GM18520 (cell line): ENCODE measurements around the gene REC114.
"Not testable (repeated sequence)": the region's sequence is repeated elsewhere in the genome, so short reads cannot be mapped to it uniquely, and the experiment has no call there.

Experiments
- ATAC-seq: cut with Tn5 transposase; IDR thresholded peaks from one replicate; pipeline ENCODE4 v1.9.1; 2021; ENCODE audit not compliant: unreplicated experiment

REC114 gene

DNA sequence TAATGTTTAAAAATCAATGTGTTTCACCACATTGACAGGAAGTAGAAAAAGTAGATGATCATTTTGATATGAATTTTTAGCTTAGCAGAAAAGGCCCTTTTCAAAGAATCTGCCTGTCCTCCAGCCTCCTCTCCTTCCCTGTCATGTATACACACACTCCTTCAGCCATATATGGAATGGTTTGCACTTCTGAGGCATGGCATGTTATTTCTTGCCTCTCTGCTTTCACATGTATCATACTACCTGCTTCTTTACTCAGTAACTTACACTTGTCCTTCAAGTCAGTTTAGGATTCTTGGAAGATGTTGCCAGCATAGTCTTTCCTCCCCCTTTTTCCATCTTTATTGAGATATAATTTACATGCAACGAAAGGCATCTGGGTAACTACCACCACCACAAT lies 79.0 kb downstream of the REC114 start:
- ATAC-seq: no peak

DNA sequence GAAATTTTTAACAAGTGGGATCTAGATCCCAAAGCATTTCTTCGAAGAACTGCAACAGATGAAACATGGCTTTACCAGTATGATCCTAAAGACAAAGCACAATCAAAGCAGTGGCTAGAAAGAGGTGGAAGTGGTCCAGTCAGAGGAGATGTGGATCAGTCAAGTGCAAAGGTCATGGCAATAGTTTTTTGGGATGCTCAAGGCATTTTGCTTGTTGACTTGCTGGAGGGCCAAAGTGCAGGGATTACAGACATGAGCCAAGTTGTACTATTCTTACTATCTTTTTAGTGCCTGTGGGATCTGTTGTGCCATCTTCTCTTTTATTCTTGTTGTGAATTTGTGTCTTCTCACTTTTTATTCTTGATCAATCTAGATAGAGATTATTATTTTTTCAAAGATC lies 82.0 kb downstream of the REC114 start:
- no peak for ATAC-seq

DNA sequence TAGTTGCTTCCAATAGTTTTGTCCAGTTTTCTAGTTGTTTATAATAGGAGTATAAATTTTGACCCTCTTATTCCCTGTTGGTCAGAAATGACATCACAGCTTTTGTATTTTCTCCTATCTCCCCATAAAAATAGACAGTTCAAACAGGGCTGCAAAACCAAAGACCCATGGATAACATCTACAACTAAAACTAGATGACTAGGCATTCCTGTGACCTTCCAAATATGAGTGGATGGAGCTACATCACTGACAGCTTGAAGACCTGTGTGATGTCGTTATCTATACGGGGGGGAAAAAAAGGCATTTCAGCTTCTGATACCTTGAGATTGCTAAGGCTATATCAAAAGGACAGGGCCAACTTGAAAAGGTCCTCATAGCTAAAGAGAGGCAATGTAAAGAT lies 84.6 kb downstream of the REC114 start:
- no peak for ATAC-seq

DNA sequence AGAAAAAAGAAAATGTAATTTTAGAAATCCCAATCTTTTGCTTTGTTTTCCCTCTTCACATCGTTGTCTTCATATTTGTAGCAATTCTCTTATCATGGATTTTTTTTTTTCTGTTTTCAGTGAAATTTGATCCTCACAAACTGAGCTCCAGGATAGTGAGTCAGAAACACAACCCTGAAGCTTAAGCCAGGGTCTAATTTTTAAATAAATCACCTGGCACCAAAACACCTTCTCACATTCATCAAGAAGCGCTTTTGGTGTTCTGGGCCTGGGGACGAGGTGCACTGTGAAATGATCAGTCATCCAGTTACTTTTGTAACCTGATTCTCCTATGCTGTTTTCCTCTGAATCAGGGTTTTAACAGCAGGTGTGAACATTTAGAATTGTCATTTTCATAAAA lies 87.7 kb downstream of the REC114 start:
- no peak for ATAC-seq

DNA sequence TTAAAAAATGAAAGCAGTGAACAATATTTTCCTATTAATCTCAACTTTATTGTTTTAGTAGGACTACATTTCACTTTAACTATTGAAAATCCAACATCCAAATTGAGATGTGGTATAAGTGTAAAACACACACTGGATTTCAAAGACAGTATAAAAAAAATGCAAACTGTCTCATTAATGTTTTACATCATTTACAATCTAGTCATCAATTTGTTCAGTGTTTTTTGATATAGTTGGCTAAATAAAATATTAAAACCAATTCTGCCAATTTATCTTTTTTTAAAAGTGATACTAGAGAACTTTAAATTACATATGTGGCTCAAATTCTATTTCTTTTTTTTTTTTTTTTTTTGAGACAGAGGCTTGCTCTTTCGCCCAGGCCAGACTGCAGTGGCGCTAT lies 95.2 kb downstream of the REC114 start:
- ATAC-seq: no peak

DNA sequence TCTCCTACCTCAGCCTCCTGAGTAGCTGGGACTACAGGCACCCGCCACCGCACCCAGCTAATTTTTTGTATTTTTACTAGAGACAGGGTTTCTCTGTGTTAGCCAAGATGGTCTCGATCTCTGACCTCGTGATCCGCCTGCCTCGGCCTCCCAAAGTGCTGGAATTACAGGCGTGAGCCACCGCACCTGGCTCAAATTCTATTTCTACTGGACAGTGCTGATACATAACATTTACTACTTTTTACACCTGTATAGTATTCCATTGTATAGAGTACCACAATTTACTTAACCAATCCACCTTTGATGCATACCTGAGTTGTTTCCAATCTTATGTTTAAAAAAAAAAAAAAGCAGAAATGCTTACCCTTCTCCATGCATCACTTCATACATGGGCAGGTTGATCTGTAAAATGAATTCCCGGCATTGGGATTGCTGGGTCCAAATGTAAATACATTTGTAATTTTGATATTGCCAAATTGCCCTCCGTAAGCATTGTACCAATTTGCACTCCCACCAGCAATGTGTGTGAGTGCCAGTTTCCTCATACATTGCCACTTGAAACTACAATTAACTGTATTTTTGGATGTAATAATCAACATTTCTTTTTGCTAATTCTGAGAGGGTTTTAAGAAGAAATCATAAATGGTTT lies 95.7 kb downstream of the REC114 start:
- ATAC-seq: no peak

- ATAC-seq: no peak
These were observed 96.5 kb downstream of the REC114 start for GRCh38 chr15:73539212-73540128.

DNA sequence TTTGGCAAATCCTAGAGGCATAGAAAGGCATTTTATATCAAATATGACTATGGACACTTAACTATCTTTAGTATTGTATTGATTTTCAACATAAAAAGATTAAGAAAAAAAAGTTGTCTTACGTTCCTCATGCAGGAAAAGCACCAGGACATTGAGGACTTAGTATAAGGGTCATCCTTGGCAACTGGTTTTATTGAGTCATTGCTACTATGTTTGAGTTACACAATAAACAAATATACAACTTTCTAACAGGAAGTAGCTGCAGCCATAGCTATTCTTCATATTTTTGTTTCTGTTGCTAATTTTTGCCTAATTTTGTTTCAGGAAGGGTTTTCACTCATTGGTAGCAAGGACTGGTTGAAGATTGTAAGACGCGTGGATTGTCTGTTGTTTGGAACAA lies 97.2 kb downstream of the REC114 start:
- no peak for ATAC-seq

GRCh38 chr15:73541479-73541878 lies 98.5 kb downstream of the REC114 start:
- ATAC-seq: no peak

GRCh38 chr15:73548925-73549324 lies 106.0 kb downstream of the REC114 start:
- not testable (repeated sequence) for ATAC-seq

GRCh38 chr15:73550190-73550589 lies 107.2 kb downstream of the REC114 start:
- no peak for ATAC-seq

DNA sequence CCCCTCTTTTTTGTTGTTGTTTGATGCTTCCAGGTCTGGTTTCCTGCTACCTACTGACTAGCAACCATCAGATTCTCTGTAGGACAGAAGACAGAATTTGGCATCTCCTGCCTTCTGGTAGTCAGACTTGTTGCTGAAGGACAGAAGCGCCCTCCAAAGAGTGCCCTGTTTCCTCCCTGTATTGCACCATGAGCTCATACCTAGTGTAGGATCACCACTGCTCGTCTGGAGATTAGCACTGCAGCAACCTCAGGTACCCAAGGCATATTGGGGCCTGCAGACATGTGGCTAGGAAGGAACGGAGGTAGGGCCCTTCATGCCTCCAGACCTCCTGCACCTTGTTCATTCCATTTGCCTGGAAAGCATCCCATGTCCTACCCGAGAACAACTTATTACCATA lies 112.1 kb downstream of the REC114 start:
- ATAC-seq: no peak

- ATAC-seq: no peak
These were observed 115.6 kb downstream of the REC114 start for GRCh38 chr15:73558529-73558928.

GRCh38 chr15:73560501-73561117 lies 117.6 kb downstream of the REC114 start:
- no peak for ATAC-seq

DNA sequence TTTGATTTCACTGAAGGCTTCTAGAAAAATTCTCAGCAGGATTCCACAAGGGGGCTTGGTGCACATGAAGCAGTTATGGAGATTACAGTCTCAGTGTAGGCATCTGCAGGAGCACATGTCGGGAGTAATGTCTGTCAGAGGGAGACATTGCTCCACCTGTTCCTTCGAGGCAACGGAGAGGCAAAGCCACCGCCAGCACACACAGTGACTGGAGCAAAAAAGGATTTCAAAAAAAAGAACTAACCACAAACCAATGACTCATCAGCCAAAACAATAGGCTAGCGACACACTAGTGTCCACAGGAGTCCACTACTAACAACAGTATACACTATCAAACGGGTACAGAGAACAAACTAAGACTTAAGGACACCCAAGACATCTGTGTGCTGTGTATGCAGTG lies 121.3 kb downstream of the REC114 start:
- ATAC-seq: no peak

DNA sequence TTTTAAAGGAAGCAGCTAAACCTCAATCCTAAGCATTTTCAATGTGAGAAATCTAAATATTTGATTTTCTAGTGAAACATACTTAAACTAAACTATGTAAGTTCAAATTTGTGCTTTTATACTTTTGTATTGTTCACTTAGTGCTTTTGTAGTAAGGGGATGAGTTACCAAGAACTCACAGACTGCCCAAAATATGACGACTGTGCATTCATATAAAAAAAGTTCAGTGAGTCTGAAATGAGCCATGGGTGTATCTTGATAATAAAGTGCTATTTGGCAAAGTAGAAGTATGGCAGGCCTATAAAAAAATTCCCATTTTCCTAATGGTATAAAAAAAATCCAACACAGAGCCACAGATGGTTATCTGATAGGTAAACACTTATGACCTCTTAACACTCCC lies 124.1 kb downstream of the REC114 start:
- ATAC-seq: no peak

DNA sequence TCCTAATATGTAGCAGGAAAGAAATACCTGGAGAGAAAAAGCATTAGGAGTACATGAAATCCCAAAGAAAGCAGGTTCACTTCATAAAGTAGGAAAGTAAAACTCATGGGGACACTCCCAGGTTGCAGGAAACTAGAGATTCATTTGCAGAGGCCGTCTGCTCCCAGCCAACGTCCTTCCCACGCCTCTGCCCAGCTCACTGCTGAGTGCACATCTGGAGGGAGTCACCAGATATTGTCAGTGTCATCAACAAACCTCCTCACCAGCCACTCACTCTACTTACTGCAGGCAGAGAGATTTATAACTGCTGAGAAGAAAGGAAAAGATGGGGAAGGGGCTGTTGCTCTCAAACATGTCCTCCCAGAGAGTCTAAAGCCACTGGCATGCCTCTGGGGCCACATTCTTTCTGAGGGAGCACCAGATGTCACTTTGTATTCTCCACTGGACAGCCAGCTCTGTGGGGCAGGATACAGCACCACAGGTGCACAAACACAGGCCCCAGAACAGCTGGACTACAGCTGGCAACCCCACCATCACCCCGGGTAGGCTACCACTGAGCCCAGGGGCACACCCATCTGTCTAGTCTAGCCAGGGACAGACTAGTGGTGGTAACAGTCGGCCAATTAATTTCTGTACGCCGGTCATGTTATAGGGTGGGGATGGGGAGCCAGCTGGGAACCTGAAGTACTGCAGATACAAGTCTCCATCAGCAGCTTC lies 125.8 kb downstream of the REC114 start:
- ATAC-seq: no peak

- no peak for ATAC-seq
These were observed 126.4 kb downstream of the REC114 start for GRCh38 chr15:73569361-73569760.

GRCh38 chr15:73570355-73571032 lies 127.5 kb downstream of the REC114 start:
- ATAC-seq: no peak

DNA sequence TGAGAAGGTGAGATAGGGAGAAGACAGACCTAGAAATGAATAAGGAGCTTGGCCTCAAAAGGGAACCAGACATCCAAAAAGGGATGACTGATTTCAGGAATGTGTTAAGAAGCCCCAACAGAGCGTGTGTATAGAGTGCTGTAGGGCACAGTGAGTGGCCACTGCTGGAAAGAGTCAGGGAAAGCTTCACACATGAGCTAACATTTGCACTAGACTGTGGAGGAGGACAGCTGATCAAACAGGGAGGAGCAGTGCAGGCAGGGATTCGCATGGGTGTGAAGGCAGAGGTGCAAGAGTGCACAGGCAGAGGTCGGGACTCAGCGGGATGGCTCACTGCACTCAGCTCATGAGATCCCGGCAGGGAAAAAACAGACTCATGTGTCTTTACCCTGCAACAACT lies 128.4 kb downstream of the REC114 start:
- ATAC-seq: no peak

- ATAC-seq: no peak
These were observed 129.3 kb downstream of the REC114 start for GRCh38 chr15:73572296-73572695.
